ENCODE data around the gene ACY1.

DNA sequence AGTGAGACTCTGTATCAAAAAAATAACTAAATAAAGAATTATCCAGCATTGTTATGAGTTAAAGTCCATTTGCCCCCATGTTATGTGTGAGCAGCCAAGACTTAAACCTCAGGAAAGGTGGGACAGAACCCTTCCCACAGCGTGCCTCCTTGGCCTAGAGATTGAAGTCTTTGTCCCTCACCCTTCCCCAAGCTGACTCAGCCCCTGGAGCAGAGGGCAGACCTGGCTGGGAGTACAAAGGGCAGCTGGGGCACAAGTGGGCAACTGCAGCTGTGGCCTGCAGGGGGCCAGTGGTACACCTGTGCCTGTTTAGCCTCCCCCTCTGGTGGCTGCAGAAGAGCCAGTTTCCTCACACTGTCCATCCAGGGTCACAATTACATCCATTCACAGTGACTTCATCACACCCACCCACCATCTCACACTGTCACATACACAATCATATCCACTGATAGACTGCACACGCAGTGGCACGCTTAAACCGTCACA is 940 bp upstream of the ACY1 start:
- peak; percentile 65 for TF ChIP-seq CTCF (IDR thresholded peaks at IDR 0.05)
- TF ChIP-seq RAD21 (IDR thresholded peaks at IDR 0.05; ENCODE audit: low read length), result peak; percentile 11; the same call in 1 of the 2 replicates
- 0 out of 2 replicates have a peak, but pooled peaks have one; percentile 18 for TF ChIP-seq SMC3 (IDR thresholded peaks at IDR 0.05; ENCODE audit: low read depth, low read length)
- no peak for TF ChIP-seq POLR2AphosphoS5 (IDR thresholded peaks at IDR 0.05; ENCODE audit: low read depth, low read length)
- TF ChIP-seq JUND (IDR thresholded peaks at IDR 0.05), result no peak
- TF ChIP-seq GABPA (IDR thresholded peaks at IDR 0.05; ENCODE audit: low read depth), result no peak
- TF ChIP-seq, protein P1, sequence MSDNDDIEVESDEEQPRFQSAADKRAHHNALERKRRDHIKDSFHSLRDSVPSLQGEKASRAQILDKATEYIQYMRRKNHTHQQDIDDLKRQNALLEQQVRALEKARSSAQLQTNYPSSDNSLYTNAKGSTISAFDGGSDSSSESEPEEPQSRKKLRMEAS (IDR thresholded peaks at IDR 0.05; ENCODE audit: low read depth), result no peak
- no peak for TF ChIP-seq NFIC (IDR thresholded peaks at IDR 0.05; ENCODE audit: borderline replicate concordance)
- TF ChIP-seq, protein P2, sequence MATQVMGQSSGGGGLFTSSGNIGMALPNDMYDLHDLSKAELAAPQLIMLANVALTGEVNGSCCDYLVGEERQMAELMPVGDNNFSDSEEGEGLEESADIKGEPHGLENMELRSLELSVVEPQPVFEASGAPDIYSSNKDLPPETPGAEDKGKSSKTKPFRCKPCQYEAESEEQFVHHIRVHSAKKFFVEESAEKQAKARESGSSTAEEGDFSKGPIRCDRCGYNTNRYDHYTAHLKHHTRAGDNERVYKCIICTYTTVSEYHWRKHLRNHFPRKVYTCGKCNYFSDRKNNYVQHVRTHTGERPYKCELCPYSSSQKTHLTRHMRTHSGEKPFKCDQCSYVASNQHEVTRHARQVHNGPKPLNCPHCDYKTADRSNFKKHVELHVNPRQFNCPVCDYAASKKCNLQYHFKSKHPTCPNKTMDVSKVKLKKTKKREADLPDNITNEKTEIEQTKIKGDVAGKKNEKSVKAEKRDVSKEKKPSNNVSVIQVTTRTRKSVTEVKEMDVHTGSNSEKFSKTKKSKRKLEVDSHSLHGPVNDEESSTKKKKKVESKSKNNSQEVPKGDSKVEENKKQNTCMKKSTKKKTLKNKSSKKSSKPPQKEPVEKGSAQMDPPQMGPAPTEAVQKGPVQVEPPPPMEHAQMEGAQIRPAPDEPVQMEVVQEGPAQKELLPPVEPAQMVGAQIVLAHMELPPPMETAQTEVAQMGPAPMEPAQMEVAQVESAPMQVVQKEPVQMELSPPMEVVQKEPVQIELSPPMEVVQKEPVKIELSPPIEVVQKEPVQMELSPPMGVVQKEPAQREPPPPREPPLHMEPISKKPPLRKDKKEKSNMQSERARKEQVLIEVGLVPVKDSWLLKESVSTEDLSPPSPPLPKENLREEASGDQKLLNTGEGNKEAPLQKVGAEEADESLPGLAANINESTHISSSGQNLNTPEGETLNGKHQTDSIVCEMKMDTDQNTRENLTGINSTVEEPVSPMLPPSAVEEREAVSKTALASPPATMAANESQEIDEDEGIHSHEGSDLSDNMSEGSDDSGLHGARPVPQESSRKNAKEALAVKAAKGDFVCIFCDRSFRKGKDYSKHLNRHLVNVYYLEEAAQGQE (IDR thresholded peaks at IDR 0.05; ENCODE audit: low read depth, low read length), result no peak
- TF ChIP-seq YY1 (IDR thresholded peaks at IDR 0.05; ENCODE audit: low read depth), result no peak
- TF ChIP-seq MEF2A (IDR thresholded peaks at IDR 0.05; ENCODE audit: borderline replicate concordance, low read depth), result no peak
- TF ChIP-seq EZH2phosphoT487 (IDR thresholded peaks at IDR 0.05; ENCODE audit: borderline replicate concordance, low read depth), result no peak
- TF ChIP-seq, protein P3, sequence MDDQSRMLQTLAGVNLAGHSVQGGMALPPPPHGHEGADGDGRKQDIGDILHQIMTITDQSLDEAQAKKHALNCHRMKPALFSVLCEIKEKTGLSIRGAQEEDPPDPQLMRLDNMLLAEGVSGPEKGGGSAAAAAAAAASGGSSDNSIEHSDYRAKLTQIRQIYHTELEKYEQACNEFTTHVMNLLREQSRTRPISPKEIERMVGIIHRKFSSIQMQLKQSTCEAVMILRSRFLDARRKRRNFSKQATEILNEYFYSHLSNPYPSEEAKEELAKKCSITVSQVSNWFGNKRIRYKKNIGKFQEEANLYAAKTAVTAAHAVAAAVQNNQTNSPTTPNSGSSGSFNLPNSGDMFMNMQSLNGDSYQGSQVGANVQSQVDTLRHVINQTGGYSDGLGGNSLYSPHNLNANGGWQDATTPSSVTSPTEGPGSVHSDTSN (IDR thresholded peaks at IDR 0.05), result no peak
- TF ChIP-seq MXI1 (IDR thresholded peaks at IDR 0.05; ENCODE audit: low read depth, low read length), result peak; percentile 88
